NCI-H526 treated with DMSO at 0.1 percent for 48 hours (cell line): ENCODE results near the gene PASK.

Experiments used
- DNase-seq: peaks from one replicate; lab custom pipeline; 2025; lab: John Stamatoyannopoulos, UW

The PASK gene

GRCh38 chr2:241081643-241082340 lies 67.5 kb downstream of the PASK start:
- DNase-seq: no peak

GRCh38 chr2:241081190-241081642 lies 68.1 kb downstream of the PASK start:
- DNase-seq: no peak

GRCh38 chr2:241080405-241081189 lies 68.7 kb downstream of the PASK start:
- DNase-seq: no peak

- DNase-seq: no peak
Observed at GRCh38 chr2:241074901-241075540, 74.3 kb downstream of the PASK start.

- no peak for DNase-seq
Observed at GRCh38 chr2:241074065-241074818, 75.0 kb downstream of the PASK start.

GRCh38 chr2:241073166-241074064 lies 75.9 kb downstream of the PASK start:
- no peak for DNase-seq

GRCh38 chr2:241072553-241073165 lies 76.6 kb downstream of the PASK start:
- DNase-seq: no peak

- DNase-seq: no peak
Observed at GRCh38 chr2:241072151-241072550, 77.1 kb downstream of the PASK start.

- no peak for DNase-seq
Observed at GRCh38 chr2:241071677-241072111, 77.6 kb downstream of the PASK start.

- no peak for DNase-seq
Observed at GRCh38 chr2:241070811-241071676, 78.2 kb downstream of the PASK start.

GRCh38 chr2:241070361-241070760 lies 78.9 kb downstream of the PASK start:
- DNase-seq: no peak

GRCh38 chr2:241069821-241070281 lies 79.4 kb downstream of the PASK start:
- peak; percentile 12 for DNase-seq

GRCh38 chr2:241068942-241069810 lies 80.1 kb downstream of the PASK start:
- DNase-seq: no peak

- no peak for DNase-seq
Observed at GRCh38 chr2:241068136-241068941, 80.9 kb downstream of the PASK start.

- DNase-seq: no peak
Observed at GRCh38 chr2:241067501-241068135, 81.7 kb downstream of the PASK start.

GRCh38 chr2:241066893-241067341 lies 82.4 kb downstream of the PASK start:
- DNase-seq: no peak
